Measurements from ENCODE around the gene GPC3.

GRCh38 chrX:133988010-133988409 lies 2.6 kb upstream of the GPC3 start:
- TF ChIP-seq IRF1 (CRISPR knock-in tag; IDR thresholded peaks at IDR 0.05): no peak
- TF ChIP-seq MAX (CRISPR knock-in tag; IDR thresholded peaks at IDR 0.05): no peak
